Right lobe of liver (tissue), 6 donors: ENCODE data around the gene MISP. TPM values are rescaled to one million over a fixed set of nuclear protein-coding genes. Genes with fewer than 3 reads are reported as not detected.

Experiments used
- ATAC-seq, 4 donors: fragments of 200-7000 bp; cut with Tn5 transposase; one replicate each; pipeline ENCODE4 v1.9.1; 2020; ENCODE audit warnings: mild to moderate bottlenecking in 4 of 4, moderate library complexity in 4 of 4
- DNase-seq, 3 donors: peaks; one replicate each; pipeline ENCODE4 v3.0.0-alpha.2; 2020
- H3K27ac ChIP-seq, 3 donors: fragments of 200-600 bp; one replicate each; pipeline ENCODE4 v1.8.0; 2022
- H3K27me3 ChIP-seq, 2 donors: fragments of 200-600 bp; one replicate each; pipeline ENCODE4 v1.8.0; 2022
- H3K36me3 ChIP-seq, 4 donors: fragments of 200-600 bp; sonication (generic) in 1 of 4; one replicate each; pipeline versions ENCODE4 v1.5.1 to v1.8.0; 2017 to 2022; ENCODE audit warnings: control low read depth in 1 of 4
- H3K4me1 ChIP-seq, 4 donors: fragments of 200-600 bp; sonication (generic) in 1 of 4; one replicate each; pipeline versions ENCODE4 v1.5.1 to v1.8.0; 2017 to 2022; ENCODE audit warnings: control low read depth in 1 of 4
- H3K4me3 ChIP-seq, 3 donors: fragments of 200-600 bp; one replicate each; pipeline ENCODE4 v1.8.0; 2022
- H3K9me3 ChIP-seq, 4 donors: fragments of 200-600 bp; sonication (generic) in 1 of 4; one replicate each; pipeline versions ENCODE4 v1.5.1 to v1.8.0; 2017 to 2022; ENCODE audit warnings: control low read depth in 1 of 4
- POLR2A ChIP-seq: fragments of 450-650 bp; IDR thresholded peaks from one replicate; pipeline ENCODE4 v1.6.1; 2017; ENCODE audit warnings: antibody characterized with exemption, mild to moderate bottlenecking
- WGBS: methylation state at CpG from one replicate; pipeline ENCODE4 v1.1.6; 2018; ENCODE audit warnings: low coverage, low lambda C conversion rate; ENCODE audit not compliant: insufficient coverage; ENCODE audit errors: missing lambda C conversion rate; 5-methylcytosine and 5-hydroxymethylcytosine counted together
- intact Hi-C, 2 donors: fragments of 100-400 bp; cut with DNase I; formaldehyde crosslinking; loops; one replicate each; pipeline versions ENCODE4 v1.11.2 to v1.14.1; 2022
- total RNA-seq, 6 experiments: library from RNA; depleted of rRNA in 2 of 6; stranded (reverse); fragments of >200 nt in 2 of 6; fragmentation: NEBNext Ultra II Directional in 3 of 6; extraction: Animal tissue kit (Norgen Biotek cat#: 25700) in 3 of 6; gene quantifications; one replicate each; pipeline versions ENCODE4 v1.1.0 to v1.2.4, GENCODE V29; 2016 to 2023
- TF ChIP-seq, protein P1 (sequence below), 4 donors: fragments of 200-600 bp in 3 of 4; fragments of 450-650 bp in 1 of 4; IDR thresholded peaks; one replicate each; pipeline versions ENCODE4 v1.5.1 to v1.8.0; 2016 to 2022; ENCODE audit warnings: antibody characterized with exemption in 4 of 4, mild to moderate bottlenecking in 2 of 4
- donor health status: DM: no; HTN: yes; CAD: no.
- donor health status: DM: no; HTN: no; CAD: no.
- donor health status: DM: no; HTN: no; CAD: no.
- donor health status: DM: no; HTN: yes; CAD: no.
- donor health status: DM: no; HTN: yes; CAD: no.

The MISP gene
- total RNA-seq, 6 experiments from 2014 or later: 0.09 TPM; not detected in 5

DNA sequence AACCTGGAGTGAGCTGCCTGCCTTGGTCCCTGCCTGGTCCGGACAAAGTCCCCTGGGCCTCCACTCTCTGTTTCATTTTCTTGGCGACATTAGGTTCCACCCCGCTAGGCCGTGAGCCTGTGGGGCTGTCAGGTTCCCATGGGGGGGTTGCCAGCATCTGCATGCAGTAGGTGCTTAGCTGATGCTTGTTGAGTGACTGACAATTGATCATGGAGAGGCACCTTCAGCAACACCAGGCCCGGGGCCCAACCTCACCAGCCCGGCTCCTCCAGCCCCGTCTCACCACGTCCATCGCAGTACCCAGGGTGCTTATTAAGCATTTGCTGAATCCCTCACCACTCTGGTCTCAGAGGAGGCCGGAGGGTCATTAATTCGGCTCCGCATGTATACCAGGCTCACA lies 13.4 kb downstream of the MISP start:
- no peak overlapping the region for H3K27ac ChIP-seq
- H3K9me3 ChIP-seq: no peaks in the 10 kb centered on the region
- DNase-seq (no peak), ATAC-seq (no peak)
- intact Hi-C loops: loop anchor here (10.0 kb wide), 2 partner anchors 100 to 220 kb away; partner anchors contain the start of gene WDR18 (in 1 of the 2)
- no peak overlapping the region for H3K4me3 ChIP-seq
- no peak for TF ChIP-seq POLR2A
- TF ChIP-seq, protein P1, sequence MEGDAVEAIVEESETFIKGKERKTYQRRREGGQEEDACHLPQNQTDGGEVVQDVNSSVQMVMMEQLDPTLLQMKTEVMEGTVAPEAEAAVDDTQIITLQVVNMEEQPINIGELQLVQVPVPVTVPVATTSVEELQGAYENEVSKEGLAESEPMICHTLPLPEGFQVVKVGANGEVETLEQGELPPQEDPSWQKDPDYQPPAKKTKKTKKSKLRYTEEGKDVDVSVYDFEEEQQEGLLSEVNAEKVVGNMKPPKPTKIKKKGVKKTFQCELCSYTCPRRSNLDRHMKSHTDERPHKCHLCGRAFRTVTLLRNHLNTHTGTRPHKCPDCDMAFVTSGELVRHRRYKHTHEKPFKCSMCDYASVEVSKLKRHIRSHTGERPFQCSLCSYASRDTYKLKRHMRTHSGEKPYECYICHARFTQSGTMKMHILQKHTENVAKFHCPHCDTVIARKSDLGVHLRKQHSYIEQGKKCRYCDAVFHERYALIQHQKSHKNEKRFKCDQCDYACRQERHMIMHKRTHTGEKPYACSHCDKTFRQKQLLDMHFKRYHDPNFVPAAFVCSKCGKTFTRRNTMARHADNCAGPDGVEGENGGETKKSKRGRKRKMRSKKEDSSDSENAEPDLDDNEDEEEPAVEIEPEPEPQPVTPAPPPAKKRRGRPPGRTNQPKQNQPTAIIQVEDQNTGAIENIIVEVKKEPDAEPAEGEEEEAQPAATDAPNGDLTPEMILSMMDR (IDR thresholded peaks at IDR 0.05): no peak
- no peaks in the 10 kb centered on the region for H3K4me1 ChIP-seq
- WGBS: no CpG with 5 or more reads among the region's 12 CpGs
- H3K36me3 ChIP-seq: no peaks in the 10 kb centered on the region
- H3K27me3 ChIP-seq: no peaks in the 10 kb centered on the region

DNA sequence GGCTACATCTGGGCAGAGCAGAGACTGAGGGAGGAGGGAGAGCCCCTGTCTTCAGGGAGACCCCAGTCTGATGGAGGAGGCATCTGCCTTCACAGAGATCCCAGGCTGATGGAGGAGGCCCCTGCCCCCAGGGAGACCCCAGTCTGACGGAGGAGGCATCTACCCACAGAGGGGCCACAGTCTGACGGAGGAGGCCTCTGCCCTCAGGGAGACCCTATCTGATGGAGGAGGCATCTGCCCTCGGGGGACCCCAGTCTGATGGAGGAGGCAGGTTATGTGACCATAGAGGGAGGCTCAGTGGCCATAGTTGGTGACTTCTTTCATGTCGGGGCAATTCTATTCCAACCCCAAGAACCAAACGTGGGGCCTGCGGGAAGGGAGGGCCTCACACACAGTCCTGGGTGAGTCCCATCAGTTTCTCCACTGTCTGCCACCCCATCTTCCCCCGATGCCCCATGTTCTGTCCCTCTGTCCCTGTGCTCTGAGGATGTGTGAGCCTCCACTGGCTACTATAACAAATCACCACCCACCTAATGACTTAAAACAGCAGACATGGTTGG lies 14.3 kb downstream of the MISP start:
- DNase-seq (no peak), ATAC-seq (no peak)
- Histone ChIP-seq H3K36me3 (no peaks in the 10 kb centered on the region), H3K4me1 (no peaks in the 10 kb centered on the region), H3K27me3 (no peaks in the 10 kb centered on the region), H3K4me3 (no peak overlapping the region), H3K27ac (no peak overlapping the region), H3K9me3 (no peaks in the 10 kb centered on the region)
- no peak for TF ChIP-seq POLR2A
- TF ChIP-seq, protein P1 (IDR thresholded peaks at IDR 0.05): no peak
- 67% methylated on average over 2 of the region's 7 CpGs for WGBS
- intact Hi-C loops: loop anchor here (5.0 to 10.0 kb wide), 3 partner anchors 100 to 220 kb away; partner anchors contain the start of genes KISS1R (in 2 of the 2) and WDR18 (in 1 of the 2)

- Histone ChIP-seq H3K27me3 (no peaks in the 10 kb centered on the region), H3K4me3 (no peak overlapping the region), H3K4me1 (no peaks in the 10 kb centered on the region), H3K36me3 (no peaks in the 10 kb centered on the region), H3K27ac (no peak overlapping the region), H3K9me3 (no peaks in the 10 kb centered on the region)
- intact Hi-C loops: loop anchor here (5.0 to 10.0 kb wide), 3 partner anchors 96 to 216 kb away; partner anchors contain the start of genes KISS1R (in 2 of the 2) and WDR18 (in 1 of the 2)
- TF ChIP-seq, protein P1 (IDR thresholded peaks at IDR 0.05): no peak
- TF ChIP-seq POLR2A: no peak
- DNase-seq: no peak
- ATAC-seq: no peak
- 68% methylated on average over 6 of the region's 14 CpGs for WGBS
These were observed 17.5 kb downstream of the MISP start for GRCh38 chr19:768424-768823.

- H3K9me3 ChIP-seq: no peaks in the 10 kb centered on the region
- 53% methylated on average over 4 of the region's 6 CpGs for WGBS
- H3K27me3 ChIP-seq: no peaks in the 10 kb centered on the region
- no peaks in the 10 kb centered on the region for H3K36me3 ChIP-seq
- no peaks in the 10 kb centered on the region for H3K4me1 ChIP-seq
- H3K27ac ChIP-seq: no peak overlapping the region
- DNase-seq (no peak), ATAC-seq (no peak)
- no peak overlapping the region for H3K4me3 ChIP-seq
- intact Hi-C loops: loop anchor here (5.0 to 10.0 kb wide), 3 partner anchors 95 to 215 kb away; partner anchors contain the start of genes KISS1R (in 2 of the 2) and WDR18 (in 1 of the 2)
- TF ChIP-seq, protein P1 (IDR thresholded peaks at IDR 0.05): no peak
- TF ChIP-seq POLR2A: no peak
These were observed 18.7 kb downstream of the MISP start for GRCh38 chr19:769616-770015.
